Natural killer cell (primary cell): ENCODE data around the gene RBM5. TPM values are rescaled to one million over a fixed set of nuclear protein-coding genes. Genes with fewer than 3 reads are reported as not detected.

ENCODE experiments used
- ATAC-seq, 3 donors: fragments of 150-1000 bp in 2 of 3; fragments of 200-7000 bp in 1 of 3; cut with Tn5 transposase; 1 replicate in 1 of 3; 2 replicates in 2 of 3; pipeline ENCODE4 v1.10.0; 2021; ENCODE audit warnings: mild to moderate bottlenecking in 2 of 3, moderate library complexity in 2 of 3
- DNase-seq, 2 donors: peaks; one replicate each; pipeline versions ENCODE4 v3.0.0 to v3.0.0-alpha.2; 2013 to 2021; ENCODE audit warnings: mixed read lengths in 1 of 2
- H3K27ac ChIP-seq: one replicate; pipeline ENCODE4 v1.5.1; 2013; ENCODE audit warnings: mild to moderate bottlenecking, low read length
- H3K27me3 ChIP-seq: one replicate; pipeline ENCODE4 v1.6.1; 2013; ENCODE audit warnings: low read length; ENCODE audit not compliant: control insufficient read depth, insufficient read depth
- H3K36me3 ChIP-seq: one replicate; pipeline ENCODE4 v1.6.1; 2013; ENCODE audit warnings: low read length; ENCODE audit not compliant: control insufficient read depth, insufficient read depth
- H3K4me1 ChIP-seq: one replicate; pipeline ENCODE4 v1.6.1; 2013; ENCODE audit warnings: low read length; ENCODE audit not compliant: control insufficient read depth, insufficient read depth
- H3K4me3 ChIP-seq: one replicate; pipeline ENCODE4 v1.5.1; 2013; ENCODE audit warnings: low read length
- H3K9me3 ChIP-seq: one replicate; pipeline ENCODE4 v1.6.1; 2013; ENCODE audit warnings: low read length; ENCODE audit not compliant: control insufficient read depth, insufficient read depth
- H3K27ac Mint-ChIP-seq, 2 donors: one replicate each; pipeline ENCODE4 v1.8.0; 2022; ENCODE audit warnings: mild to moderate bottlenecking in 2 of 2, mixed read lengths in 2 of 2, moderate library complexity in 1 of 2
- H3K27me3 Mint-ChIP-seq, 2 donors: one replicate each; pipeline ENCODE4 v1.8.0; 2022; ENCODE audit warnings: low read depth in 2 of 2, mixed read lengths in 2 of 2
- H3K36me3 Mint-ChIP-seq: one replicate; pipeline ENCODE4 v1.8.0; 2022; ENCODE audit warnings: mixed read lengths
- H3K4me1 Mint-ChIP-seq, 2 donors: one replicate each; pipeline ENCODE4 v1.8.0; 2022; ENCODE audit warnings: mixed read lengths in 2 of 2
- H3K4me3 Mint-ChIP-seq: one replicate; pipeline ENCODE4 v1.8.0; 2022; ENCODE audit warnings: mild to moderate bottlenecking, moderate library complexity, mixed read lengths
- H3K9me3 Mint-ChIP-seq, 2 donors: one replicate each; pipeline ENCODE4 v1.8.0; 2022; ENCODE audit warnings: mixed read lengths in 2 of 2
- WGBS: methylation state at CpG from one replicate; pipeline ENCODE4 v1.1.7; 2013; ENCODE audit warnings: missing lambda C conversion rate; ENCODE audit not compliant: insufficient coverage; 5-methylcytosine and 5-hydroxymethylcytosine counted together
- intact Hi-C: fragments of 100-400 bp; cut with micrococcal nuclease; formaldehyde crosslinking; loops from one replicate; pipeline ENCODE4 v1.14.2; 2022
- total RNA-seq, 4 donors: library from RNA; stranded (reverse); fragments of 120-200 nt in 1 of 4; gene quantifications; one replicate each; pipeline versions ENCODE4 v1.2.3 to v1.2.4, GENCODE V29; 2013 to 2022
- TF ChIP-seq, protein P1 (sequence below): fragments of 200-600 bp; IDR thresholded peaks from one replicate; pipeline ENCODE4 v1.8.0; 2022; ENCODE audit warnings: antibody characterized with exemption

RBM5 gene
- total RNA-seq, 3 donors from 2014 or later (not counting 1 experiment from before 2014, with no cell fraction given), result 359 to 473 (median 401) TPM

- no peak overlapping the region for H3K27ac Mint-ChIP-seq
- H3K27me3 Mint-ChIP-seq, result no peaks in the 10 kb centered on the region
- no peaks in the 10 kb centered on the region for H3K36me3 ChIP-seq
- H3K9me3 Mint-ChIP-seq, result no peaks in the 10 kb centered on the region
- intact Hi-C loops, result no loop called here
- 90% methylated on average over 7 of the region's 7 CpGs for WGBS
- no peaks in the 10 kb centered on the region for H3K4me1 ChIP-seq
- no peaks in the 10 kb centered on the region for H3K9me3 ChIP-seq
- no peak overlapping the region for H3K4me3 ChIP-seq
- no peak overlapping the region for H3K4me3 Mint-ChIP-seq
- H3K36me3 Mint-ChIP-seq, result no peaks in the 10 kb centered on the region
- no peak overlapping the region for H3K27ac ChIP-seq
- H3K27me3 ChIP-seq, result no peaks in the 10 kb centered on the region
- ATAC-seq (no peak), DNase-seq (no peak)
- TF ChIP-seq, protein P1, sequence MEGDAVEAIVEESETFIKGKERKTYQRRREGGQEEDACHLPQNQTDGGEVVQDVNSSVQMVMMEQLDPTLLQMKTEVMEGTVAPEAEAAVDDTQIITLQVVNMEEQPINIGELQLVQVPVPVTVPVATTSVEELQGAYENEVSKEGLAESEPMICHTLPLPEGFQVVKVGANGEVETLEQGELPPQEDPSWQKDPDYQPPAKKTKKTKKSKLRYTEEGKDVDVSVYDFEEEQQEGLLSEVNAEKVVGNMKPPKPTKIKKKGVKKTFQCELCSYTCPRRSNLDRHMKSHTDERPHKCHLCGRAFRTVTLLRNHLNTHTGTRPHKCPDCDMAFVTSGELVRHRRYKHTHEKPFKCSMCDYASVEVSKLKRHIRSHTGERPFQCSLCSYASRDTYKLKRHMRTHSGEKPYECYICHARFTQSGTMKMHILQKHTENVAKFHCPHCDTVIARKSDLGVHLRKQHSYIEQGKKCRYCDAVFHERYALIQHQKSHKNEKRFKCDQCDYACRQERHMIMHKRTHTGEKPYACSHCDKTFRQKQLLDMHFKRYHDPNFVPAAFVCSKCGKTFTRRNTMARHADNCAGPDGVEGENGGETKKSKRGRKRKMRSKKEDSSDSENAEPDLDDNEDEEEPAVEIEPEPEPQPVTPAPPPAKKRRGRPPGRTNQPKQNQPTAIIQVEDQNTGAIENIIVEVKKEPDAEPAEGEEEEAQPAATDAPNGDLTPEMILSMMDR, result no peak
- H3K4me1 Mint-ChIP-seq, result no peaks in the 10 kb centered on the region
Measured at GRCh38 chr3:50167841-50168209, 79.1 kb downstream of the RBM5 start.

- 92% methylated on average over 9 of the region's 9 CpGs for WGBS
- Histone ChIP-seq H3K9me3 (no peaks in the 10 kb centered on the region), H3K36me3 (no peaks in the 10 kb centered on the region), H3K4me1 (no peaks in the 10 kb centered on the region), H3K27me3 (no peaks in the 10 kb centered on the region), H3K27ac (no peak overlapping the region), H3K4me3 (no peak overlapping the region)
- Mint-ChIP-seq H3K4me1 (no peaks in the 10 kb centered on the region), H3K27ac (no peak overlapping the region), H3K4me3 (no peak overlapping the region), H3K36me3 (no peaks in the 10 kb centered on the region), H3K9me3 (no peaks in the 10 kb centered on the region), H3K27me3 (no peaks in the 10 kb centered on the region)
- no peak for ATAC-seq
- no peak for DNase-seq
- TF ChIP-seq, protein P1, result no peak
- intact Hi-C loops, result no loop called here
Measured at GRCh38 chr3:50168388-50168787, 79.7 kb downstream of the RBM5 start.

Other genes with a start within 250 kb of the RBM5 start
- 1 to 10 TPM; 3.3 to 6.2 (median 4.0) TPM for gene TRAIP, start 232.4 kb upstream of the RBM5 start, total RNA-seq
- gene CAMKV, start 219.0 kb upstream of the RBM5 start, total RNA-seq, result not detected
- gene MST1R, start 185.0 kb upstream of the RBM5 start, total RNA-seq, result 1 to 10 TPM; 1.6 to 3.4 (median 2.2) TPM
- gene MON1A, start 159.1 kb upstream of the RBM5 start, total RNA-seq, result 1 to 10 TPM; 3.7 to 8.1 (median 7.9) TPM
- gene RBM6, start 148.8 kb upstream of the RBM5 start, total RNA-seq, result 100 to 1,000 TPM; 155 to 193 (median 157) TPM
- 1 to 10 TPM in 1 of 3 donors, under 1 TPM in 2; 0.16 to 1.1 (median 0.78) TPM for gene SEMA3F, start 66.4 kb downstream of the RBM5 start, total RNA-seq
- gene GNAT1, start 102.7 kb downstream of the RBM5 start, total RNA-seq, result not detected
- under 1 TPM in 1 of 3 donors, not detected in 2; 0.82 TPM for gene SLC38A3, start 116.4 kb downstream of the RBM5 start, total RNA-seq
- gene GNAI2, start 147.3 kb downstream of the RBM5 start, total RNA-seq, result 100 to 1,000 TPM; 428 to 467 (median 447) TPM
- gene SEMA3B, start 180.2 kb downstream of the RBM5 start, total RNA-seq, result 1 to 10 TPM in 1 of 3 donors, under 1 TPM in 2; 0.97 to 2.0 (median 0.99) TPM
- not detected for gene LSMEM2, start 190.2 kb downstream of the RBM5 start, total RNA-seq
- 10 to 100 TPM; 27.8 to 39.1 (median 32.1) TPM for gene IFRD2, start 203.5 kb downstream of the RBM5 start, total RNA-seq
- 1 to 10 TPM in 2 of 3 donors, under 1 TPM in 1; 0.93 to 2.0 (median 1.2) TPM for gene HYAL3, start 210.5 kb downstream of the RBM5 start, total RNA-seq
- gene NAA80, start 210.5 kb downstream of the RBM5 start, total RNA-seq, result 10 to 100 TPM; 22.2 to 30.3 (median 29.6) TPM
- gene HYAL1, start 214.7 kb downstream of the RBM5 start, total RNA-seq, result 1 to 10 TPM in 1 of 3 donors, under 1 TPM in 1, not detected in 1; 0.82 to 1.2 TPM
- gene HYAL2, start 233.8 kb downstream of the RBM5 start, total RNA-seq, result 1 to 10 TPM; 1.2 to 3.7 (median 3.1) TPM
- 10 to 100 TPM; 18.4 to 23.4 (median 21.3) TPM for gene TUSC2, start 239.3 kb downstream of the RBM5 start, total RNA-seq